GM21447 (cell line): ENCODE data around the gene TIFAB.

Experiments
- ATAC-seq: cut with Tn5 transposase; IDR thresholded peaks from one replicate; pipeline ENCODE4 v1.9.1; 2021; ENCODE audit not compliant: unreplicated experiment

TIFAB gene

GRCh38 chr5:135460246-135461033, 8.3 kb upstream of the TIFAB start:
- ATAC-seq, result no peak

GRCh38 chr5:135458921-135459331, 6.8 kb upstream of the TIFAB start:
- no peak for ATAC-seq

GRCh38 chr5:135458356-135458755, 6.2 kb upstream of the TIFAB start:
- ATAC-seq, result no peak

GRCh38 chr5:135457424-135458071, 5.4 kb upstream of the TIFAB start:
- ATAC-seq, result peak; percentile 52

GRCh38 chr5:135456238-135457099, 4.3 kb upstream of the TIFAB start:
- ATAC-seq, result peak; percentile 70

- no peak for ATAC-seq
Observed at GRCh38 chr5:135455876-135456237, 3.7 kb upstream of the TIFAB start.

GRCh38 chr5:135454946-135455345, 2.8 kb upstream of the TIFAB start:
- no peak for ATAC-seq

- ATAC-seq, result no peak
Observed at GRCh38 chr5:135453613-135454012, 1.5 kb upstream of the TIFAB start.

- no peak for ATAC-seq
Observed at GRCh38 chr5:135451581-135452320, 400 bp downstream of the TIFAB start.

GRCh38 chr5:135450952-135451351, 1.2 kb downstream of the TIFAB start:
- ATAC-seq, result no peak

GRCh38 chr5:135450336-135450735, 1.8 kb downstream of the TIFAB start:
- ATAC-seq, result no peak

- no peak for ATAC-seq
Observed at GRCh38 chr5:135449644-135450043, 2.5 kb downstream of the TIFAB start.

GRCh38 chr5:135448791-135449507, 3.2 kb downstream of the TIFAB start:
- no peak for ATAC-seq

GRCh38 chr5:135448071-135448739, 3.9 kb downstream of the TIFAB start:
- ATAC-seq, result no peak

- no peak for ATAC-seq
Observed at GRCh38 chr5:135447298-135447929, 4.7 kb downstream of the TIFAB start, which contains the start of gene DCANP1. TSS of gene DCANP1 (minus strand) at chr5:135447348. CDS start at chr5:135447108, 240 bp downstream.

- ATAC-seq, result no peak
Observed at GRCh38 chr5:135446615-135447014, 5.5 kb downstream of the TIFAB start.

- ATAC-seq, result no peak
Observed at GRCh38 chr5:135446206-135446605, 5.9 kb downstream of the TIFAB start.

GRCh38 chr5:135445306-135445985, 6.7 kb downstream of the TIFAB start:
- no peak for ATAC-seq

GRCh38 chr5:135444881-135445280, 7.3 kb downstream of the TIFAB start:
- ATAC-seq, result no peak
